Measurements from ENCODE around the gene RBM20. TPM values are rescaled to one million over a fixed set of nuclear protein-coding genes. Genes with fewer than 3 reads are reported as not detected.

Gene RBM20
- polyA plus RNA-seq, 3 donors: not detected

GRCh38 chr10:110827875-110828274 is 183.7 kb downstream of the RBM20 start:
- Mint-ChIP-seq H3K27me3 (ENCODE audit: low read depth in 3 of 3) (peaks cover 0 to 3% (median 0%) of the 10 kb centered on the region in 3 donors), H3K9me3 (peaks cover 0 to 1% (median 0%) of the 10 kb centered on the region in 7 donors), H3K4me1 (no peaks in the 10 kb centered on the region), H3K27ac (peak overlapping the region in 1 of 7 donors; percentile 18), H3K36me3 (no peaks in the 10 kb centered on the region), H3K4me3 (no peak overlapping the region)
- Histone ChIP-seq H3K4me3 (replicated peaks in 1 of 3; ENCODE audit: low read depth in 2 of 3, low read length in 3 of 3) (no peak overlapping the region), H3K36me3 (replicated peaks in 1 of 2; ENCODE audit: control insufficient read depth in 1 of 2, insufficient read depth in 2 of 2, low read length in 2 of 2) (no peaks in the 10 kb centered on the region), H3K27me3 (ENCODE audit: control insufficient read depth in 2 of 2, insufficient read depth in 2 of 2, low read length in 2 of 2) (no peaks in the 10 kb centered on the region), H3K9me3 (replicated peaks in 1 of 2; ENCODE audit: control insufficient read depth in 1 of 2, insufficient read depth in 1 of 2, low read length in 2 of 2) (no peaks in the 10 kb centered on the region), H3K9ac (ENCODE audit: insufficient read depth, low read length, poor library complexity, severe bottlenecking) (no peak overlapping the region), H3K4me2 (replicated peaks; ENCODE audit: extremely low read depth, low read length, poor library complexity, severe bottlenecking) (no peak overlapping the region), H2AFZ (ENCODE audit: insufficient read depth, low read depth, low read length, poor library complexity, severe bottlenecking) (no peak overlapping the region), H3K4me1 (ENCODE audit: control insufficient read depth in 1 of 2, insufficient read depth in 2 of 2, low read length in 2 of 2) (no peaks in the 10 kb centered on the region), H3K27ac (ENCODE audit: low read depth in 1 of 2, low read length in 2 of 2) (no peak overlapping the region), H3K79me2 (ENCODE audit: insufficient read depth, low read length) (no peaks in the 10 kb centered on the region), H4K20me1 (ENCODE audit: insufficient read depth, low read length) (no peaks in the 10 kb centered on the region)
- no CpG with 5 or more reads among the region's 8 CpGs for WGBS (ENCODE audit: insufficient coverage)
- intact Hi-C loops (cut with micrococcal nuclease): no loop called here
- DNase-seq: no peak
- TF ChIP-seq CTCF (IDR thresholded peaks at IDR 0.05): no peak

- no peak overlapping the region for H3K27ac Mint-ChIP-seq
- H3K9me3 ChIP-seq (replicated peaks in 1 of 2; ENCODE audit: control insufficient read depth in 1 of 2, insufficient read depth in 1 of 2, low read length in 2 of 2): no peaks in the 10 kb centered on the region
- peaks cover 0 to 3% (median 0%) of the 10 kb centered on the region in 3 donors for H3K27me3 Mint-ChIP-seq (ENCODE audit: low read depth in 3 of 3)
- TF ChIP-seq CTCF (IDR thresholded peaks at IDR 0.05): no peak
- no peaks in the 10 kb centered on the region for H3K36me3 ChIP-seq (replicated peaks in 1 of 2; ENCODE audit: control insufficient read depth in 1 of 2, insufficient read depth in 2 of 2, low read length in 2 of 2)
- no peaks in the 10 kb centered on the region for H3K27me3 ChIP-seq (ENCODE audit: control insufficient read depth in 2 of 2, insufficient read depth in 2 of 2, low read length in 2 of 2)
- intact Hi-C loops (cut with micrococcal nuclease): no loop called here
- no peak overlapping the region for H3K27ac ChIP-seq (ENCODE audit: low read depth in 1 of 2, low read length in 2 of 2)
- H3K36me3 Mint-ChIP-seq: no peaks in the 10 kb centered on the region
- no peaks in the 10 kb centered on the region for H4K20me1 ChIP-seq (ENCODE audit: insufficient read depth, low read length)
- no peak for DNase-seq
- no peaks in the 10 kb centered on the region for H3K4me1 Mint-ChIP-seq
- H3K4me3 ChIP-seq (replicated peaks in 1 of 3; ENCODE audit: low read depth in 2 of 3, low read length in 3 of 3): no peak overlapping the region
- H3K9ac ChIP-seq (ENCODE audit: insufficient read depth, low read length, poor library complexity, severe bottlenecking): no peak overlapping the region
- no peak overlapping the region for H2AFZ ChIP-seq (ENCODE audit: insufficient read depth, low read depth, low read length, poor library complexity, severe bottlenecking)
- H3K4me2 ChIP-seq (replicated peaks; ENCODE audit: extremely low read depth, low read length, poor library complexity, severe bottlenecking): no peak overlapping the region
- no peak overlapping the region for H3K4me3 Mint-ChIP-seq
- H3K79me2 ChIP-seq (ENCODE audit: insufficient read depth, low read length): no peaks in the 10 kb centered on the region
- H3K9me3 Mint-ChIP-seq: peaks cover 0 to 1% (median 0%) of the 10 kb centered on the region in 7 donors
- H3K4me1 ChIP-seq (ENCODE audit: control insufficient read depth in 1 of 2, insufficient read depth in 2 of 2, low read length in 2 of 2): no peaks in the 10 kb centered on the region
- 91% methylated on average over 1 of the region's 2 CpGs for WGBS (ENCODE audit: insufficient coverage)
Observed at GRCh38 chr10:110828525-110828924, 184.4 kb downstream of the RBM20 start.

All from CD14-positive monocyte (primary cell).